CD14-positive monocyte (primary cell): Measurements from ENCODE around the gene DENND4B. TPM values are rescaled to one million over a fixed set of nuclear protein-coding genes. Genes with fewer than 3 reads are reported as not detected.

Experiments
- DNase-seq, 3 donors: peaks; one replicate each; pipeline ENCODE4 v3.0.0-alpha.2; 2011 to 2022
- H2AFZ ChIP-seq: 2 replicates; pipeline ENCODE4 v1.6.0; 2012; ENCODE audit warnings: mild to moderate bottlenecking, low read depth, low read length, inconsistent platforms; ENCODE audit not compliant: insufficient read depth, poor library complexity, severe bottlenecking
- H3K27ac ChIP-seq, 2 donors: 1 replicate in 1 of 2; 2 replicates in 1 of 2; pipeline ENCODE4 v1.5.1; 2012 to 2013; ENCODE audit warnings: low read length in 2 of 2, control low read depth in 1 of 2, inconsistent platforms in 1 of 2, low read depth in 1 of 2, mild to moderate bottlenecking in 1 of 2
- H3K27me3 ChIP-seq, 2 donors: one replicate each; pipeline versions ENCODE4 v1.6.0 to v1.6.1; 2011 to 2013; ENCODE audit warnings: low read length in 2 of 2; ENCODE audit not compliant: control insufficient read depth in 2 of 2, insufficient read depth in 2 of 2
- H3K36me3 ChIP-seq, 2 donors: replicated peaks in 1 of 2; 1 replicate in 1 of 2; 2 replicates in 1 of 2; pipeline versions ENCODE4 v1.5.1 to v1.6.1; 2012 to 2013; ENCODE audit warnings: low read length in 2 of 2, control low read depth in 1 of 2, inconsistent platforms in 1 of 2, mild to moderate bottlenecking in 1 of 2; ENCODE audit not compliant: insufficient read depth in 2 of 2, control insufficient read depth in 1 of 2
- H3K4me1 ChIP-seq, 2 donors: 1 replicate in 1 of 2; 2 replicates in 1 of 2; pipeline versions ENCODE4 v1.5.1 to v1.6.1; 2012 to 2013; ENCODE audit warnings: low read length in 2 of 2, control low read depth in 1 of 2, inconsistent platforms in 1 of 2, mild to moderate bottlenecking in 1 of 2, moderate library complexity in 1 of 2; ENCODE audit not compliant: insufficient read depth in 2 of 2, control insufficient read depth in 1 of 2
- H3K4me2 ChIP-seq: replicated peaks from 2 replicates; pipeline ENCODE3; 2012; ENCODE audit warnings: low read length, moderate library complexity, mild to moderate bottlenecking; ENCODE audit not compliant: poor library complexity, severe bottlenecking; ENCODE audit errors: extremely low read depth
- H3K4me3 ChIP-seq, 3 experiments: fragments of 200-600 bp in 1 of 3; sonication (generic) in 1 of 3; replicated peaks in 1 of 3; 1 replicate in 2 of 3; 2 replicates in 1 of 3; pipeline ENCODE4 v1.5.1; 2011 to 2013; ENCODE audit warnings: low read length in 3 of 3, mild to moderate bottlenecking in 3 of 3, control low read depth in 2 of 3, low read depth in 2 of 3, inconsistent platforms in 1 of 3, moderate library complexity in 1 of 3
- H3K79me2 ChIP-seq: 2 replicates; pipeline ENCODE4 v1.6.0; 2012; ENCODE audit warnings: mild to moderate bottlenecking, control low read depth, inconsistent platforms, low read length, moderate library complexity; ENCODE audit not compliant: insufficient read depth
- H3K9ac ChIP-seq: 2 replicates; pipeline ENCODE4 v1.6.0; 2017; ENCODE audit warnings: low read length, mild to moderate bottlenecking; ENCODE audit not compliant: insufficient read depth, poor library complexity, severe bottlenecking
- H3K9me3 ChIP-seq, 2 donors: replicated peaks in 1 of 2; 1 replicate in 1 of 2; 2 replicates in 1 of 2; pipeline versions ENCODE4 v1.5.1 to v1.6.1; 2012 to 2013; ENCODE audit warnings: low read length in 2 of 2, control low read depth in 1 of 2; ENCODE audit not compliant: control insufficient read depth in 1 of 2, insufficient read depth in 1 of 2
- H4K20me1 ChIP-seq: 2 replicates; pipeline ENCODE4 v1.6.0; 2012; ENCODE audit warnings: mild to moderate bottlenecking, low read length, control low read depth, moderate library complexity; ENCODE audit not compliant: insufficient read depth
- H3K27ac Mint-ChIP-seq, 7 donors: one replicate each; pipeline ENCODE4 v1.8.0; 2020; ENCODE audit warnings: mild to moderate bottlenecking in 7 of 7, mixed read lengths in 7 of 7, moderate library complexity in 6 of 7, inconsistent platforms in 2 of 7
- H3K27me3 Mint-ChIP-seq, 3 donors: one replicate each; pipeline ENCODE4 v1.8.0; 2021 to 2022; ENCODE audit warnings: low read depth in 3 of 3, mild to moderate bottlenecking in 3 of 3, mixed read lengths in 3 of 3, moderate library complexity in 3 of 3, inconsistent platforms in 1 of 3
- H3K36me3 Mint-ChIP-seq, 2 donors: one replicate each; pipeline ENCODE4 v1.8.0; 2020; ENCODE audit warnings: mixed read lengths in 2 of 2, inconsistent platforms in 1 of 2, mild to moderate bottlenecking in 1 of 2
- H3K4me1 Mint-ChIP-seq: one replicate; pipeline ENCODE4 v1.8.0; 2020; ENCODE audit warnings: mild to moderate bottlenecking, mixed read lengths
- H3K4me3 Mint-ChIP-seq, 2 donors: one replicate each; pipeline ENCODE4 v1.8.0; 2020; ENCODE audit warnings: mild to moderate bottlenecking in 2 of 2, mixed read lengths in 2 of 2, moderate library complexity in 1 of 2
- H3K9me3 Mint-ChIP-seq, 7 donors: one replicate each; pipeline ENCODE4 v1.8.0; 2020 to 2022; ENCODE audit warnings: mixed read lengths in 7 of 7, mild to moderate bottlenecking in 6 of 7, moderate library complexity in 6 of 7, inconsistent platforms in 2 of 7
- CTCF ChIP-seq: fragments of 200-600 bp; IDR thresholded peaks from one replicate; pipeline ENCODE4 v1.8.0; 2022; ENCODE audit warnings: antibody characterized with exemption, mild to moderate bottlenecking
- WGBS: methylation state at CpG from one replicate; pipeline ENCODE4 v1.1.5; 2013; ENCODE audit warnings: missing lambda C conversion rate; ENCODE audit not compliant: insufficient coverage; 5-methylcytosine and 5-hydroxymethylcytosine counted together
- intact Hi-C, 2 donors: fragments of 100-400 bp; cut with micrococcal nuclease; formaldehyde crosslinking; loops; one replicate each; pipeline versions ENCODE4 v1.15.0 to v1.15.1; 2023
- polyA plus RNA-seq, 3 donors: library from polyadenylated mRNA; depleted of rRNA in 1 of 3; unstranded in 2 of 3; stranded (reverse) in 1 of 3; fragments of 300-500 nt in 2 of 3; fragments of >200 nt in 1 of 3; fragmentation: Illumina TruSeq in 2 of 3; gene quantifications; 1 replicate in 2 of 3; 2 replicates in 1 of 3; pipeline ENCODE4 v1.2.3, GENCODE V29; 2012 to 2021

The DENND4B gene
- polyA plus RNA-seq, 3 donors: 7.8 to 324 (median 10.9) TPM

DNA sequence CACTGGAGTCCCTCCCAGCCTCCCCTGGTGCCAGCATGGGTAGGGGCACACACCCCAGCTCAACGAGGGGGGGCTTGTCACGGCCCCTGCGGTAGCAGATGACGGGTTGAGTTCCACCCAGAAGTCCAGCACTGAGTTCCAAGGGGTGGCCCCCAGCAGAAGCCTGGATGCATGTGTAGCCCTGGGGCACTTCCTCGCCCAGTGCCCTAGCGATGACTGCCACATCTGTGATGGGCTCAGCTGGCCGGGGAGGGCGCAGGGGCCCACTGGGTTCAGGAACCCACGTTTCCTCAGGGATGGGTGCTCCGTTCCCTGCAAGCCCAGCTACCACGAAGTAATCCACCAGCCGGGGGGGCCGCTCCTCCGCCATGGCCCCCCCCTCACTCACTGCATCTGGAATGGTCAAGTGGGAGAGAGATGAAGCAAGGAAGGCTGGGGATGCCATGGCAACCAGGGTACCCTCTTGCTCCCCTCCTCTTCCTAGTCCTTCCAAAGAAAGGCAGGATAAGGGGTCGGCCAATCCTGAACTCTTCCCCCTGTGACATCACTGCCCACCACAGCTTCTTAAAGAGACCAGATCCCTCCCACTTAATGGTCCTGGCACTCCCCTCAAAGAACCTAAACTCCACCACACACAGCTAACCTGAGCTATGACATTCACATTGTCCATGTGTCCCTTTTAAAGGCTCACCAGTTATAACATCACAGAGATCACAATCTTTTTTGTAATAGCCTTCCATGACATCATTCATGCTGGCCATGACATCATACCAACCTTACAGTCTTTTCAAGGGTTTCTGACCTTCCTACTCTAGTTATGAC, 2.3 kb downstream of the DENND4B start:
- Histone ChIP-seq H3K4me2 (peak overlapping the region; percentile 83), H2AFZ (no peak overlapping the region), H4K20me1 (peaks cover 34% of the 10 kb centered on the region), H3K4me3 (peak overlapping the region; percentile 70 to 83 (median 83)), H3K27me3 (no peaks in the 10 kb centered on the region), H3K36me3 (peaks cover 61 to 62% of the 10 kb centered on the region in 2 donors), H3K9ac (peak overlapping the region; percentile 94), H3K9me3 (no peaks in the 10 kb centered on the region), H3K79me2 (peaks cover 70% of the 10 kb centered on the region), H3K27ac (peak overlapping the region; percentile 100), H3K4me1 (peaks cover 54 to 66% of the 10 kb centered on the region in 2 donors)
- Mint-ChIP-seq H3K9me3 (no peaks in the 10 kb centered on the region), H3K27ac (peak overlapping the region; percentile 98 to 100 (median 100)), H3K4me1 (peaks cover 61% of the 10 kb centered on the region), H3K36me3 (peaks cover 61 to 62% of the 10 kb centered on the region in 2 donors), H3K4me3 (peak overlapping the region; percentile 83 to 93), H3K27me3 (no peaks in the 10 kb centered on the region)
- no peak for TF ChIP-seq CTCF
- DNase-seq: peak; percentile 65 to 83 (median 81)
- intact Hi-C loops: loop anchor here in 1 of 2 donors (2.0 kb wide), 1 partner anchor 21 kb away; the partner anchor contains the start of gene GATAD2B
- 70% methylated on average over 9 of the region's 15 CpGs for WGBS

DNA sequence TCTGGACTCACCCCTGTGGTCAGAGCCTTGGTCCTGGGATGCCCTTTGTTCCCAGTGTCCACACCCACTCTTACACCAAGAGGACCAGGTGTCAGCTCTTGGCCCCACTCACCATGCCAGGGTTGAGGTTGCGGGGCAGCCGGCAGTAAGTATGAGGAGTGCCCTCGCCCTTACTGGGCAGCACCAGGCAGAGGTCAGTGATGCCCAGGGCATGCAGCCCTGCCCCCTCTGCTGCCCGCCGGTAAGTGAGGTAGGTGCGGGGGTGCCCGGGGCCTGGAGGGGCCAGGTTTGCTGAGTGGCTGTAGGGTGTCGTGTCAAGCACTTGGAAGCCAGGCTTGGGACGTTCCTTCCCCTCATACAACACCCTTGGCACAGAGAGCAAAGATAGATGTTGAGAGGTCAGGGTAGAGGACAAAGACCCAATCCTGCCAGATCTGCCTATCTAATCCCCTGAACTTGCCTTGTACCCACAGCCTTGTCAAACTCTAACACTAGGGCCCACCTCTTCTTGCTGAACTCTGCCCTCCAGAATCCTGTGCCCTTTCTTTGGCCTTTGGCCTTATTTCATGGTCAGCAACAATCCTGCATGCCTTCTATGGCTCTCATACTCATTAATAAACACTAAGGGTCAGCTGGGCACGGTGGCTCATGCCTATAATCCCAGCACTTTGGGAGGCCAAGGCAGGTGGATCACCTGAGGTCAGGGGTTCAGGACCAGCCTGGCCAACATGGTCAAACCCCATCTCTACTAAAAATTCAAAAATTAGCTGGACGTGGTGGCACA, 3.6 kb downstream of the DENND4B start:
- H3K4me1 Mint-ChIP-seq: peaks cover 48% of the 10 kb centered on the region
- WGBS: 100% methylated on average over 6 of the region's 11 CpGs
- no peaks in the 10 kb centered on the region for H3K27me3 ChIP-seq

More for the DNA sequence above, 3.6 kb downstream of the DENND4B start:
- peak overlapping the region; percentile 10 to 71 for H3K27ac ChIP-seq
- no peaks in the 10 kb centered on the region for H3K9me3 ChIP-seq
- Mint-ChIP-seq H3K27me3 (no peaks in the 10 kb centered on the region), H3K4me3 (peak overlapping the region in 1 of 2 donors; percentile 24), H3K36me3 (peaks cover 54 to 62% of the 10 kb centered on the region in 2 donors), H3K27ac (peak overlapping the region in 5 of 7 donors; percentile 58 to 100 (median 100)), H3K9me3 (no peaks in the 10 kb centered on the region)
- peaks cover 42% of the 10 kb centered on the region for H4K20me1 ChIP-seq
- peaks cover 45 to 58% of the 10 kb centered on the region in 2 donors for H3K4me1 ChIP-seq
- H3K4me3 ChIP-seq: no peak overlapping the region
- no peak for DNase-seq
- H3K79me2 ChIP-seq: peaks cover 66% of the 10 kb centered on the region
- TF ChIP-seq CTCF: no peak
- H3K36me3 ChIP-seq: peaks cover 58 to 60% of the 10 kb centered on the region in 2 donors
- peak overlapping the region; percentile 31 for H3K4me2 ChIP-seq
- no peak overlapping the region for H2AFZ ChIP-seq
- intact Hi-C loops: no loop called here
- no peak overlapping the region for H3K9ac ChIP-seq
